DMS153 treated with DMSO at 0.1 percent for 48 hours (cell line): ENCODE results near the gene FAAP100.
"Not testable (repeated sequence)": the region's sequence is repeated elsewhere in the genome, so short reads cannot be mapped to it uniquely, and the experiment has no call there.

Experiments used
- DNase-seq: peaks from one replicate; lab custom pipeline; 2025; ENCODE audit not compliant: unreplicated experiment; lab: John Stamatoyannopoulos, UW

Gene FAAP100, protein sequence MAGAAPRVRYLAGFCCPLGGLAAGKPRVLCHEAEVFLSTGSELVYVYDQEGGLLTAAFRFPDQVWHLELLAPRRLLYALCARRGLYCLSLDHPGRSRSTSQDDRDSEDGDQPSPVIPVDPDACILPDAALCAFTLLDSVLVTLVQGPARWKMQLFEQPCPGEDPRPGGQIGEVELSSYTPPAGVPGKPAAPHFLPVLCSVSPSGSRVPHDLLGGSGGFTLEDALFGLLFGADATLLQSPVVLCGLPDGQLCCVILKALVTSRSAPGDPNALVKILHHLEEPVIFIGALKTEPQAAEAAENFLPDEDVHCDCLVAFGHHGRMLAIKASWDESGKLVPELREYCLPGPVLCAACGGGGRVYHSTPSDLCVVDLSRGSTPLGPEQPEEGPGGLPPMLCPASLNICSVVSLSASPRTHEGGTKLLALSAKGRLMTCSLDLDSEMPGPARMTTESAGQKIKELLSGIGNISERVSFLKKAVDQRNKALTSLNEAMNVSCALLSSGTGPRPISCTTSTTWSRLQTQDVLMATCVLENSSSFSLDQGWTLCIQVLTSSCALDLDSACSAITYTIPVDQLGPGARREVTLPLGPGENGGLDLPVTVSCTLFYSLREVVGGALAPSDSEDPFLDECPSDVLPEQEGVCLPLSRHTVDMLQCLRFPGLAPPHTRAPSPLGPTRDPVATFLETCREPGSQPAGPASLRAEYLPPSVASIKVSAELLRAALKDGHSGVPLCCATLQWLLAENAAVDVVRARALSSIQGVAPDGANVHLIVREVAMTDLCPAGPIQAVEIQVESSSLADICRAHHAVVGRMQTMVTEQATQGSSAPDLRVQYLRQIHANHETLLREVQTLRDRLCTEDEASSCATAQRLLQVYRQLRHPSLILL

DNA sequence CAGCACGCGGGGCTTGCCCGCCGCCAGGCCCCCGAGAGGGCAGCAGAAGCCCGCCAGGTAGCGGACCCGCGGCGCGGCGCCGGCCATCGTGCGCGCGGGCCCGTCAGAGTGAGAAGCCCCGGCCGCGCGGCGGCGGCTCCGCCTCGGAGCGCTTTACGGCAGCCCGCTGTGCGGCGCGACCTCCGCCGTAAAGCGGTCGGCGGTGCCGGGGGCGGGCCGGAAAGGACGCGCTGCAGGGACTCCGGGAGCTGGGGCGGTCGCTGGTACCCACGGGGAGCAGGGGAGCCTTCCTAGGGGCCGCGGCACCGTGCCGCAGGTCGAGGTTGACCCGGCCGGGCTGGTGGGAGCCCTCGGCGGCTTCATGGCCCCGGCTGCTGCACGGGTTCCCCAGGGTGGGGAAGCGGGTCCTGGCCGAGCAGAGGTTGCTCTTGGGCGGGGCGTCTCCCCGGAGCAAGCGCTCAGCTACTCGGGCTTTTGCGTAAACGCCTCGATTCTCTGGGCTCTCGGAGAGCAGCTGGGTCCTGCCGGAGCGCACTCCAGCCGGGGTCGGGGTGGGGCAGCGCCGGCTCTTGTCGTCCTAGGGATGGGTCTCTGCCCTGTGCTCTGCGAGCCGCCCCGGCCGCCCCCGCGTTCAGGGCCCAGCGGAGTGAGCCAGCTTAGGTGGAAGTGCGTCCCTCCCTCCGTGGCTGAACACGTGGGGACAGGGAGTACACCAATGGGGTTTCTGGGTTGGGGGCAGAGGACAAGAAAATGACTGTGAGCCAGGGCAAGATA, at the start of gene FAAP100:
Gene FAAP100 (minus strand): TSS at position 110 of the 774 bp plus-strand sequence. CDS start 23 bp downstream, at position 87.
- DNase-seq = peak; percentile 34

DNA sequence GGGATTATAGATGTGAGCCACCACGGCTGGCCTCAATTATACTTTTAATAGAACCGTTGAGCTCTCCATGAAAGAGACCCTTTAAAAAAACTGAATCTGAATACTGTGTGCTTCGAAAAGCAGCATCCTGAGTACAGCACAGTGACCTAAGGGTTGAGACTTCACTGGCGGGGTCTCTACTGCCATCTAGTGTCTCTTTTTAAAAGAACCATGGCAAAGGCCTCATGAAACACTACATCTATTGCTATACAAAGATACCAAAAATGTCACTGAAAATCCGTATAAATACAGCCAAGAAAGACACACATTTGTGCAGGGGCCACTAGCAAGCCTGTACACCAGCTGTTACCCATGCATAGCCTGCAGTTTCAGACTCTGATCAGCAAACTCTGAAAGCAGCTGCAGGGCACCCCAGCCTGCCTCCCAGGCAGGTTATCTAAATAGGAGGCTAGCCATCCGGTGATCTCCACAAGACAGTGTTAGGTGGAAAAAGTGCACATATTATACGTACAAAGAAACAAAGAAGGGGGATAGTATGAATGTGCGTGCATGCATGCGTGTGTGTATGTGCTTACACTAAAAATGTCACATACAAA, 49.5 kb upstream of the FAAP100 start:
- peak; percentile 68 for DNase-seq

DNA sequence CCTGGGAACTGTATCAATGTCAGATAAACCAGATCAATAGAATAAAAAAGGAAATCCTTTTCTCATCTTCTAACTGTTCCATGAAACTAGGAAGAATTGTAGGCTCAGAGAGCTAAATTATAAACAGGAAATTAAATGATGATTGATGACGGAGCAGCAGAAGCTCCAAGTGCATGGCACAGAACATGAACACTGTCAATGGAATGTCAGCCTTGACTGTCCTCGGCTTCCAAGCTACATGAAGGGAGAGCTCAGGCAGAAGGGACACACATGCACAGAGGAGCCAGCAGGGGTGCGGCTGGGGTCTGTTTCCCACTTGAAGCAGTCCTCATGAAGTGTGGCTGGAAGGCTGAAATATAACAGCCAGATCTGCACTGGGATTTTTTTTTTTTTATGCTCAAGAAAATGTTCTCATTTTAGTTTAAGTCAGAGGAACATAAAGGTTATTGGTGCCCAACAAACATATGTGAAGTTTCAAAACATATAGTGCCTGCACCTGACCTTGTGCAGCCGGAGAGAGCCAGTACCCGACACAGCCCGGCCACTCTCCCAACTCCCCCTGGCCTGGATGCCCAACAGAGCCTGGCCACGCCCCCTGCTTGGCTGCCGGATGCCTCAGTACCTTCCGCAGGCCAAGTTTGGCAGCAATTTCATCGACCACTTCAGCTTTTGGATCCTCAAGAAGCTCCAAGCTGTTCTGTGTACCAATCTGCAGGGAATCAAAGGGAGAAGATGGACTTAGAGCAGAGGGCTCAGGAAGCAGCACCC, 47.8 kb upstream of the FAAP100 start:
- no peak for DNase-seq

DNA sequence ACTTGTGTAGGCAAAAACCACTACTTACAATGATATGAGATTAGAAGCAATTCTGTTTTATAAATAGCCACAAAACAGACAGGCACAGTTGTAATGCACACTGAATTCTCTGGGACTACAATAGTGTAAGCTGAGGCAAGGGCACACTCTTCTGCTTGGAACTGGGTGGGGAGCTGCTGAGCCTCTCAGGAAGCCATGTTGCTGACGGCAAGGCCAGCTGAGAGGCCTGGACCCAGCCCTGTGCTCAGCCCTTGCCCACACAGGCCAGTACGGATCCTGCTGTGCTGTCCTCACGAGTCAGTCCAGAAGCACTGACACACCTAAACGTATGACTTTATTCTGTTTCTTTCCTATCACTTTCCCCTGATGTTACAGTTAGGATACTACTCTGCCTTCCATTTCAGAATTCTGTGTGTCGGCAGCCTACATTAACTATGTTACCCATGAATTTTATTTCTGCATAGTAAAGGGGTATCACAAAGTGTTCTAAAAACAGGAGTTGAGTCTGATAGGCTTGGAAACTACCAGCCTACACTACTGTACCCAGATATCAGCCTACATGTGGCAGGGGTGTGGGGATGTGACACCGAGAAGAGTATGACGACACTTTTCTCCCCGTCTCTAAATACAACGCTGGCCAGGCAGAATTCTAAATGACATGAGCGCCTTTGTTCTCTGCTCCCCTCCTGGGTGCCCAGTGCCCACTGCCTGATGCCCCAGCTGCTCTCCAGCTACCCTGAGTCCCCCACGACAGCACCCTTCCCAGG, 41.1 kb upstream of the FAAP100 start:
- DNase-seq = no peak

DNA sequence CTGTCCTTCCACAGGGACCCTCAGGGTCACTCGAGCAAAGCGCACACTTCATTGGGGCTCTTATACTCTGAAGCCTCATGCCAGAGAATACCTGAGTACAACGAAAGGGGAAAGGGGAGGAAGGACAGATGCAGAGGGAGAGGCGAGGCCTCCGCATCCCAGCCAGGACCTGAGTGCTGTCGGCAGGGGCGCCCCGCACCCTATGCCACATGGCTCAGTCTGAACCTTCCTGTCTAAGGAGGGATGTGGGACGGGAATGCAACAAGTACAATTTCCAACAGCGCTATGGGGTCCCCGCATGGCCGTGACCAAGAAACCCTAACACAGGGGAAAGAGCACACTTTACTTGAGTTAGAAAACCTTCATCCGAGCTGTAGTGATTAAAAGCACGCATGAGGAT, 39.8 kb upstream of the FAAP100 start:
- no peak for DNase-seq

DNA sequence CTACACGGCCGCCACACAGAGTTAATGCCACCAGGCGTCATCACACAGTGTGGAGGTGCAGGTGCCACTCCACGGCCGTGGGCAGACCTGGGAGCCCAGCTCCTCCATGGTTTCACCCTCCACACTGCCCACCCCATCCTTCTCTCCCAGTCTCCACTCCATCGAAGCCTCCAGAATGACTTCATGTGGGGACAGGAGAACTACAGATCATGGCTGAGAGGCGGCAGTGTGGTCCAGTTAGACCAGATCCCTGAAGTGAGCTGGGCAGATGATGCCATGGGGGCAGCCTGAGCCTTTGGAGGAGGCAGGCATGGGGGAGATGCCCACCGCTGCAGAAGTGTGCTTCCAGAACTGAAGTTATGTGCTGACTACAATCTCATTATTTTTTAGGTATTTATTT, 38.0 kb upstream of the FAAP100 start:
- no peak for DNase-seq

DNA sequence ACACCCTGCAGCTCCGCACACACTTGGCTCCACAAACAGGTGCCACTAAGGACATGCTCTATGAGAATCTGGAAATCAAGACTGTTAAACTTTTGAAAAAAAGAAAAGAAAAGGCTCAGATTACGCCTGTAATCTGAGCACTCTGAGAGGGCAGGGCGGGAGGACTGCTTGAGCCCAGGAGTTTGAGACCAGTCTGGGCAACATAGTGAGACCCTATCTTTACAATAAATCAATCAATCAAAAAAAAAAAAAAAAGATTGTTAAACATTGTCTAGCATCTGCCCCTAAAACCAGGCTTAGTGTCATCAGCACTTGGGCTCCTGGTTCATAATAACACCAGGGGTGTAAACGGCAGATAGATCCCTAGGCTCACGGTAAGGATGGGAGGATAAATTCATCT, 37.5 kb upstream of the FAAP100 start:
- no peak for DNase-seq

DNA sequence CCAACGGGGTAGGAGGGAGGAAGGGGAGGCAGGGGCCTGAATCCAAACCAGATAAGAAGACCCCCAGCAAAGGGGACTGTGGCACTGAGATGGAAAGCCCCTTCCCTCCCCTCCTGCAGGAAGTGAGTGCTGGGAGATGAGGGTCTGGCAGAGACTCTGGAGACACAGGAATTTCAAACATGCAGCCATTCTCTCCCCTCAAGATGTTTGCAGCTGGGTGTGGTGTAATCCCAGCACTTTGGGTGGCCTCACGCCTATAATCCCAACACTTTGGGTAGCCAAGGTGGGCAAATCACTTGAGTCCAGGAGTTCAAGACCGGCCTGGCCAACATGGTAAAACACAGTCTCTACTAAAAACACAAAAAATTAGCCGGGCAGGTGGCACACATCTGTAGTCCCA, 33.9 kb upstream of the FAAP100 start:
- no peak for DNase-seq

DNA sequence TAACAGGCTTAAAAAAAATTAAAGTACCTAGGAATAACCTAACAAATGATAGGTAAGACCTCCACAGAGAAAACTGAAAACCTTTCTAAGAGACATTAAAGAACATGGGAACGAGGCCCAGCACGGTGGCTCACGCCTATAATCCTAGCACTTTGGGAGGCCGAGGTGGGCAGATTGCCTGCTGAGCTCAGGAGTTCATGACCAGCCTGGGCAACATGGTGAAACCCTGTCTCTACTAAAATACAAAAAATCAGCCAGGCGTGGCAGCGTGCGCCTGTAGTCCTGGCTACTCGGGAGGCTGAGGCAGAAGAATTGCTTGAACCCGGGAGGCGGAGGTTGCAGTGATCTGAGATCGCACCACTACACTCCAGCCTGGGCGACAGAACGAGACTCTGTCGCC, 32.6 kb upstream of the FAAP100 start:
- not testable (repeated sequence) for DNase-seq

DNA sequence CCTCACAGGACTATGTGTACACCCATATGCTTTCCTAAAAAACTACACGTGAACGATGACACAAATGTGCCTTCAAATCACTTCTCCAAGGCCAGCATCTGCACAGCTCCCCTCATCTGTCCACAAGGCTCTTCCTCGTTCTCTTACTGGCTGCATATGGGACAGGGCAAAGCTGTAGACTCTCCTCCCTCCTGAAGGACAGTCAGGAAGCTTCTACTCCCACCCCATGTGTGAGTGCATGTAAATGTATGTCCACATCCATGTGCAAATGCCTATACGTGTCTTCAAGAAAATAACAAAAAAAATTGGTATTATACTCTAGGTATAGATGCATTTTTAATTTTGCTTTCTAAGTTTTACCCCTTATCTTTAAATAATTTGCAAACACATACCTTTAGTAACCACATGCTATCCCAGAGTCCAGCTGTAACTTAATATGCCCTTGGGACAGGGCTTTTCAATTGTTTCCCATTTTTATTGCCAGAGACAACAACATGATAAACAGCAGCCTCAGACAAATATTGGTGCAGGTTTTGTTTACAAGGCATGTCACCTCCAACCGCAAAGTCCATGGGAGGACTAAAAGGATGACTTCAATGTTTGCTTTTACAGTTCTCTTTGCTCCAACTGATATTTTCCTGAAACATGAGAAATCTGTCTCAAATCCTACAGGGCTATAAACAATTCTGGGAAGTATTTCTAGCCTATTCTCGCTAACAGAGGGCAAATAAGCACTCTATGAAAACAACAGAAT, 31.6 kb upstream of the FAAP100 start:
- no peak for DNase-seq

DNA sequence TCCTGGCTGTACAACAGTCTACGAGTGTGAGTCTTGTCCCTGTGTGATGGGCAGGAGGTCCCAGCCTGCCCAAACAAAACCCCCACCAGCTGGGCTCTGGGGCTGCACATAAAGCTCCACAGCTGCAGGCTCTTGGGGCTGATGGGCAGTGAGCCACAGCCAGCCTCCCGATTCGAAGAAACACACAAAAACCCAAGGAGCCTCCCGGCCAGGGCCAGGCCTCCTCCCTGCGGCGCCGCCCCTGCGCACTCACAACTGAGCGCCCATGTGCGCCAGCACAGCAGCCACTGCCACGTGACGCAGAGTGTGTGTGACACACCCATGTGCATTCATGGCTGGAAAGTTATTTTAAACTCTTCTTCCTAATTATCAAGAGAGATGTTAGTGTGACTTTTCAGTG, 30.6 kb upstream of the FAAP100 start:
- no peak for DNase-seq

DNA sequence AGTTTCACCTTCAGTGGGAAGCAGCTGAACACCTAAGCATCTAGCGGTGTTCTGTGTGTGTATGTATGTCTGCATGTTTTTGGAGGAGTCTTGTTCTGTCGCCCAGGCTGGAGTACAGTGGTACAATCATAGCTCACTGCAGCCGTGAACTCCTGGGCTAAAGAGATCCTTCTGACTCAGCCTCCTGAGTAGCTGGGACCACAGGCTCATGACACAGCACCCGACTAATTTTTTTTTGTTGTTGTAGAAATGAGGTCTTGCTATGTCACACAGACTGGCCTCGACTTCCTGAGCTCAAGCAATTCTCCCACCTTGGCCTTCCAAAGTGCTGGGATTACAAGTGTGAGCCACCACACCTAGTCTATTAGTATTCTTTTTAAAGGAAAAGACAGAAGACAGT, 30.2 kb upstream of the FAAP100 start:
- DNase-seq = no peak

DNA sequence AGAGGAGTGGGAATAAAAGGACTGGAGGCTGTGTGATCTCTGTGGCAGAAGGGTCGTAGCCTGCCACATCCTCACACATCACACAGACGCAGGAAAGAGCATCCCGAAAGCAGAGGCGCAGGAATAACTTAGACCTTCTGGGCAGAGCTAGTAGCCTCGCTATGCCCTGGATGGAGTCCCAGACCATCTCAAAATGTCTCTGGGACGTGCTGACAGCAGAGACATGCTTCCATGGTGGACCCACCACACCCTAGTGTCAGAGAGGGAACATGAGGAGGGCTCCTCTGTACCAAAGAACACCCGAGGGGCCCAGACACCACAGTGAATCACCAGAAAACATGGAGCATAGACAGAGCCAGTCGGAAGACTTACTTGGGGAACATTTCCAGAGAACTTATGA, 29.6 kb upstream of the FAAP100 start:
- no peak for DNase-seq

DNA sequence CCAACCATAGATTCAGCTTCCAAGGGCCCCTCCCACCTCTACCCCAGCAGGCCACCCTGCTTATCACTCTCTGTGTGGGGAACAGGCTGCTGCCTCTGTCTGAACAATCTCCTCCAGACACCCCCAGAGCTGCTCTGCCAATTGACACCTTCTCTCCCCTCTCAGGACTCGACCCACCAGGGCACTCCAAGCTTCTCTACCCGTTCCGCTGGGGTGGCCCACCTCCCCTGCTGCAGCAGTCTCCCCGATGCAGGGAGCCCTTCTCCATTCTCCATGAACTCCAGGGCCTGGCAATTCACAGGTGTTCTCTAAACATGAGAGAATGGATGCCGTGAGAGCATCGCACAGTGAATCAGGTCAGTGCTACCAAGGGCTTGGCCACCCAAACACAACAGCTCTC, 28.3 kb upstream of the FAAP100 start:
- DNase-seq = no peak

DNA sequence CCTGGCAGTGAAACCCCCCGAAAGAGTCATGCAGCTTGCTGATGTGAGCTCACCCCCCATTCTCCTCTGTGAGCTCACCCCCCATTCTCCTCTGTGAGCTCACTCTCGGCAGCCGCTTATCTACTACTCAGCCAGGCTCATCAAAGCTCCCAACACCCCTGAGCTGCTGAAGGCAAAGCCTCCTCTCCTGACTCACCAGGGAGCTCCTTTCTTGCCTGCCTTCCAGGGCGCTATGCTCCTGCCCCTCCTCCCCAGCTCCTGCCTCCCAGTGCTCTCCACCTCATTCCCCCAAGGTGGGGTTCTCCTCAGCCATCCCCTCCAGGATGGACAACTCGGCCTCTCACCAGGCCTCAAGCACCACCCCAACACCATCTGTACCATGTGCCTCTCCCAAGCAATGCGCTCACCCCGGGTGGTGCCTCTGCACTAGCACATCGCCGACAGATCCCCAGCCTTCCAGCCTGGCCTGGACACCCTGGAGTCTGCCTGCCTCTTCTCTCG, 27.7 kb upstream of the FAAP100 start:
- DNase-seq = no peak

DNA sequence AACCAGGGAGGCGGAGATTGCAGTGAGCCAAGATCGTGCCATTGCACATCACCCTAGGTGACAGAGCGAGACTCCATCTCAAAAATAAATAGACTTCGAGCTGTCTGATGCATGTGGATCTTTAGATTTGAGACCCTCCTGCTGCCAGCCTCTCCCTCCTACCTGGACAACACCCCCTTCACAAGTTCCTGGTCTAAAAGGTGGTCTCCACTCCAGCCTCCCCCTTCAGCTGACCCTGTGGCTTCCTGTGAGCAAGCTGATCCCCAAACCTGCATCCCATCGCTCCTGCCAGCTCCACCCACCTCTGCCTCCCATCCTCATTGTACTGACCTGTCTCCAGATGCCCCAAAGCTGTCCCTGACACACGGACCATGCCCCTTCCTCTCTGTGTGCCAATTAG, 27.1 kb upstream of the FAAP100 start:
- no peak for DNase-seq

DNA sequence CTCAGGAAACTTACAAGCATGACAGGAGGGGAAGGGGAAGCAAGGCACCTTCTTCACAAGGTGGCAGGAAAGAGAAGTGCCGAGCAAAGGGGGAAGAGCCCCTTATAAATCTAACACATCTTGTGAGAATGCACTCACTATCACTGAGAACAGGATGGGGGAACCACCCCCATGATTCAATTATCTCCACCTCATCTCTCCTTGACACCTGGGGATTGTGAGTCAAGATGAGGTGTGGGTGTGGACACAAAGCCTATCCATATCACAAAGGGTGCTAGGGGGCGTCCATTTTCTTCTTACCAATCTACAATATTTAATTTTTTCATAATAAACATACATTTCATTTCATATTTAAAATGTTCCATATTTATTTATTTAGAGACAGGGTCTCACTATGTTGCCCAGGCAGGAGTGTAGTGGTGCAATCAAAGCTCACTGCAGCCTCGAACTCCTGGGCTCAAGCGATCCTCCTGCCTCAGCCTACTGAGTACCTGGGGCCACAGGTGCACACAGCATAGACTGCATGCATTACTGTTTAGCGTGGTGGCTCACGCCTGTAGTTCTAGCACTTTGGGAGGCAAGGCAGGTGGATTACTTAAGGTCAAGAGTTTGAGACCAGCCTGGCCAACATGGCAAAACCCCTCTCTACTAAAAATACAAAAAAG, 26.5 kb upstream of the FAAP100 start:
- DNase-seq = no peak

DNA sequence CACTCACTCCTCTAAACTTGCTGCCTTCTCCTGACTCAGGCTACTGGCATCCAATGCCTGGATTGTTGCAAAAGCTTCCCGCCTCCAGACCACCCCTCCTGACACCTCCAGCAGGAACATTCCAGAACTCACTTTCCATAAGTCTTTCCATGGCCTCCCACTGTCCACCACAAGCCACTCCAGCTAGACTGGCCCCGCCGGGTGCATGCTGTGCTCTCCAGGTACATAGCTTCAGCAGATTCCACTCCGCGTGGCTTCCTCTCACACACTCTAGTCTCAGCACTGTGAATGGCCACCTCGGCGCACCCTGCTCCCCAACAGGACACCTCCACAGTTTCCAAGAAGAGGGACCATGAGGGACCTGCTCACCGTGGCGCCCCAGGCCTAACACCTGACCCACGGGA, 25.9 kb upstream of the FAAP100 start:
- DNase-seq = no peak
